OCI-LY7 (cell line): ENCODE data around the gene APEH. TPM values are rescaled to one million over a fixed set of nuclear protein-coding genes. Genes with fewer than 3 reads are reported as not detected.

ENCODE experiments used
- BruUV-seq: library from RNA; stranded (reverse); fragments of 400-500 nt; replicated peaks from 2 replicates; lab custom pipeline; 2021; lab: Mats Ljungman, UMichigan
- CTCF ChIA-PET: fragments of 300-600 bp; sonication (Branson Sonifier 250); formaldehyde crosslinking; loops from one replicate; lab custom pipeline; 2022; ENCODE audit warnings: antibody characterized with exemption; ENCODE audit not compliant: unreplicated experiment; lab: Charles Lee
- POLR2A ChIA-PET: fragments of 300-600 bp; sonication (Branson Sonifier 250); formaldehyde crosslinking; loops from one replicate; lab custom pipeline; 2022; ENCODE audit warnings: antibody characterized with exemption; lab: Charles Lee
- DNase-seq: peaks from one replicate; pipeline ENCODE4 v3.0.0-alpha.2; 2015; ENCODE audit warnings: low spot score
- H2AFZ ChIP-seq: fragments of 200-600 bp; sonication (generic), shearing (Covaris generic); 2 replicates; pipeline ENCODE4 v1.6.1; 2014; ENCODE audit warnings: mild to moderate bottlenecking, antibody characterized with exemption, low read length, moderate library complexity
- H3K27ac ChIP-seq: fragments of 200-600 bp; sonication (generic); 2 replicates; pipeline ENCODE4 v1.5.1; 2014; ENCODE audit warnings: mixed run types, low read depth, mild to moderate bottlenecking, moderate library complexity, low read length, inconsistent platforms; ENCODE audit not compliant: poor library complexity, severe bottlenecking
- H3K36me3 ChIP-seq: fragments of 200-600 bp; sonication (generic); 2 replicates; pipeline ENCODE4 v1.6.1; 2014; ENCODE audit warnings: mild to moderate bottlenecking, antibody characterized with exemption, low read length, moderate library complexity, mixed read lengths; ENCODE audit not compliant: insufficient read depth
- H3K4me1 ChIP-seq: fragments of 200-600 bp; sonication (generic); 2 replicates; pipeline ENCODE4 v1.5.1; 2014; ENCODE audit warnings: mild to moderate bottlenecking, low read length; ENCODE audit not compliant: insufficient read depth, poor library complexity, severe bottlenecking
- H3K4me2 ChIP-seq: fragments of 200-600 bp; sonication (generic); 2 replicates; pipeline ENCODE4 v1.6.1; 2014; ENCODE audit warnings: mild to moderate bottlenecking, low read length
- H3K4me3 ChIP-seq: fragments of 200-600 bp; sonication (generic); 2 replicates; pipeline ENCODE4 v1.5.1; 2014; ENCODE audit warnings: mild to moderate bottlenecking, low read depth, low read length; ENCODE audit not compliant: poor library complexity, severe bottlenecking
- H3K79me2 ChIP-seq: fragments of 200-600 bp; sonication (generic); 2 replicates; pipeline ENCODE4 v1.6.1; 2016; ENCODE audit warnings: low read depth, mild to moderate bottlenecking, low read length, moderate library complexity, mixed read lengths; ENCODE audit not compliant: insufficient read depth
- H3K9me2 ChIP-seq: fragments of 200-600 bp; sonication (generic); 2 replicates; pipeline ENCODE4 v1.6.1; 2016; ENCODE audit warnings: mild to moderate bottlenecking, low read length, mixed read lengths; ENCODE audit not compliant: insufficient read depth
- H3K9me3 ChIP-seq: fragments of 200-600 bp; sonication (generic); 2 replicates; pipeline ENCODE4 v1.6.1; 2014; ENCODE audit warnings: mild to moderate bottlenecking, mixed run types, low read length, mixed read lengths
- H4K20me1 ChIP-seq: fragments of 200-600 bp; sonication (generic); 2 replicates; pipeline ENCODE4 v1.6.1; 2014; ENCODE audit warnings: mild to moderate bottlenecking, antibody characterized with exemption, low read length, moderate library complexity, mixed read lengths; ENCODE audit not compliant: insufficient read depth
- CTCF ChIP-seq: fragments of 200-600 bp; sonication (generic); conservative IDR thresholded peaks from 2 replicates; pipeline ENCODE4 v1.5.1; 2014; ENCODE audit warnings: mild to moderate bottlenecking, antibody characterized with exemption, low read length, moderate library complexity, mixed read lengths
- EZH2phosphoT487 ChIP-seq: fragments of 200-600 bp; sonication (generic); IDR thresholded peaks from 2 replicates; pipeline ENCODE4 v1.6.1; 2018; ENCODE audit warnings: low read depth, borderline replicate concordance, mild to moderate bottlenecking, mixed run types, antibody characterized with exemption, low read length, moderate library complexity, mixed read lengths
- intact Hi-C: fragments of 100-400 bp; cut with micrococcal nuclease; formaldehyde crosslinking; loops from one replicate; pipeline ENCODE4 v1.10.0; 2022; ENCODE audit not compliant: unreplicated experiment
- total RNA-seq, 2 experiments: library from RNA; depleted of rRNA in 1 of 2; stranded (reverse); fragments of >200 nt in 1 of 2; shearing (Covaris generic) in 1 of 2; gene quantifications; 2 replicates each; pipeline ENCODE4 v1.2.3, GENCODE V29; 2014 to 2022

APEH gene
- total RNA-seq, 2 experiments from 2014 or later, result 112 to 132 TPM

- no peak for DNase-seq
- Histone ChIP-seq H3K9me2 (no peaks in the 10 kb centered on the region), H3K4me2 (no peak overlapping the region), H3K36me3 (no peaks in the 10 kb centered on the region), H3K4me3 (no peak overlapping the region), H3K79me2 (no peaks in the 10 kb centered on the region), H3K27ac (no peak overlapping the region), H2AFZ (no peak overlapping the region), H3K9me3 (no peaks in the 10 kb centered on the region), H4K20me1 (no peaks in the 10 kb centered on the region), H3K4me1 (no peaks in the 10 kb centered on the region)
- no TSS peak for BruUV-seq
- ChIA-PET POLR2A (no interaction called here), CTCF (no interaction called here)
- intact Hi-C loops, result no loop called here
- TF ChIP-seq EZH2phosphoT487, result no peak
- no peak for TF ChIP-seq CTCF
Observed at GRCh38 chr3:49649576-49649975, 24.6 kb upstream of the APEH start.

GRCh38 chr3:49650177-49650576 is 24.0 kb upstream of the APEH start:
- intact Hi-C loops, result no loop called here
- POLR2A ChIA-PET, result no interaction called here
- CTCF ChIA-PET, result no interaction called here

GRCh38 chr3:49650637-49651036 is 23.5 kb upstream of the APEH start:
- Histone ChIP-seq H3K4me2 (no peak overlapping the region), H3K79me2 (no peaks in the 10 kb centered on the region), H4K20me1 (no peaks in the 10 kb centered on the region), H3K4me1 (no peaks in the 10 kb centered on the region), H3K9me2 (no peaks in the 10 kb centered on the region), H3K4me3 (no peak overlapping the region), H3K27ac (no peak overlapping the region), H3K9me3 (no peaks in the 10 kb centered on the region), H2AFZ (no peak overlapping the region), H3K36me3 (no peaks in the 10 kb centered on the region)
- TF ChIP-seq CTCF (no peak), EZH2phosphoT487 (no peak)
- ChIA-PET POLR2A (no interaction called here), CTCF (no interaction called here)
- no TSS peak for BruUV-seq
- no peak for DNase-seq
- intact Hi-C loops, result no loop called here

More at GRCh38 chr3:49650177-49650576, 24.0 kb upstream of the APEH start:
- Histone ChIP-seq H3K79me2 (no peaks in the 10 kb centered on the region), H3K4me3 (no peak overlapping the region), H2AFZ (no peak overlapping the region), H3K27ac (no peak overlapping the region), H3K4me1 (no peaks in the 10 kb centered on the region), H4K20me1 (no peaks in the 10 kb centered on the region), H3K9me2 (no peaks in the 10 kb centered on the region), H3K36me3 (no peaks in the 10 kb centered on the region), H3K4me2 (no peak overlapping the region), H3K9me3 (no peaks in the 10 kb centered on the region)
- no TSS peak for BruUV-seq
- no peak for DNase-seq
- TF ChIP-seq CTCF, result no peak
- no peak for TF ChIP-seq EZH2phosphoT487
